Measurements from ENCODE around the gene COCH.

- no peak for TF ChIP-seq EZH2 (IDR thresholded peaks at IDR 0.05; ENCODE audit: borderline replicate concordance, low read depth, low read length, poor library complexity, severe bottlenecking)
- no peak for TF ChIP-seq CTCF (conservative IDR thresholded peaks at IDR 0.05; ENCODE audit: low read depth, low read length)
Observed at GRCh38 chr14:30872602-30873001, 1.8 kb upstream of the COCH start.
